Activated CD8-positive, alpha-beta memory T cell treated with anti-CD3 and anti-CD28 coated beads for 1 hour (primary cell): ENCODE data around the gene TRAPPC2L.
"Not testable (repeated sequence)": the region's sequence is repeated elsewhere in the genome, so short reads cannot be mapped to it uniquely, and the experiment has no call there.

ENCODE experiments used
- DNase-seq, 2 donors: peaks; one replicate each; pipeline ENCODE4 v3.0.0-alpha.2; 2020; ENCODE audit warnings: low read depth in 1 of 2; ENCODE audit errors: extremely low read depth in 1 of 2

TRAPPC2L gene

DNA sequence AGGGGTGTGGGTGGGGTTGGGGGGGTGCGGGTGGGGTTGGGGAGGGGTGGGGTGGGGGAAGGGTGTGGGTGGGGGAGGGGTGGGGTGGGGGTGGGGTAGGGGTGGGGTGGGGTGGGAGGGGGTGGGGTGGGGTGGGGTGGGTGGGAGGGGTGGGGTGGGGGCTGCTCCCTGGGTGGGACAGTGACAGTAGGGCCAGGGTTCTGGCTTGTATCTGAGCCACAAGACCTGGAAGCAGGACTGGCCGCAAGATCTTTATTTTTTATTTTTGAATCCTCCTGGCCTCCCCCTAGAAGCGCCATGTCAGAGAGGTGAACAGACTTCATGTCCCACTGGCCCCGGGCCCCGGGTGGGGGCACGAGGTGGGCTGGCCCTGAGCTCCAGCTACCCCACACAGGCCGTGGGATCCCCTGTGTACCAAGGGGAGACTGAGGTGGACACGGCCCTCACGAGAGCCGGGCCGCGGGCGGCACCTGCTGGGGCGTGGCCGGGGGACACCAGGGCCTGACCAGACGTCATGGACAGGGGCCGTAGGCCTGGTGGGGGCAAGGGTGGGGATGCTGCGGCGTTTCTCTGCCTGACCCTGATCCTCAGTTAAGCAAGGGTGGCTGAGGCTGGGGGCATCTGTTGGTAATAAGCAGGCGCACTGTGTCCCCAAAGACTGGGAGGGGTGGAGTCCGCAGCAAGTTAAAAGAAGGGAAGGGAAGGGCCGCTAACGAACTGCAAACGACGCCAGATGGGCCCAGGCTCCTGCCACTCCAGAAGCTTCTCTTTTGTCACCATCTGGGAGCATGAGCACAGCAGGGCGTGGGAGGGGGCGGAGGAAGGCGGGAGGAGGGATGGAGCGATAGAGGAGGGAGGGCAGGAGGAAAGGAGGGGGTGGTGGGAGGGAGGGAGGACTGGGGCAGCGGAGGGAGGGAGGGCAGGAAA is 31.8 kb downstream of the TRAPPC2L start:
- DNase-seq: no peak

DNA sequence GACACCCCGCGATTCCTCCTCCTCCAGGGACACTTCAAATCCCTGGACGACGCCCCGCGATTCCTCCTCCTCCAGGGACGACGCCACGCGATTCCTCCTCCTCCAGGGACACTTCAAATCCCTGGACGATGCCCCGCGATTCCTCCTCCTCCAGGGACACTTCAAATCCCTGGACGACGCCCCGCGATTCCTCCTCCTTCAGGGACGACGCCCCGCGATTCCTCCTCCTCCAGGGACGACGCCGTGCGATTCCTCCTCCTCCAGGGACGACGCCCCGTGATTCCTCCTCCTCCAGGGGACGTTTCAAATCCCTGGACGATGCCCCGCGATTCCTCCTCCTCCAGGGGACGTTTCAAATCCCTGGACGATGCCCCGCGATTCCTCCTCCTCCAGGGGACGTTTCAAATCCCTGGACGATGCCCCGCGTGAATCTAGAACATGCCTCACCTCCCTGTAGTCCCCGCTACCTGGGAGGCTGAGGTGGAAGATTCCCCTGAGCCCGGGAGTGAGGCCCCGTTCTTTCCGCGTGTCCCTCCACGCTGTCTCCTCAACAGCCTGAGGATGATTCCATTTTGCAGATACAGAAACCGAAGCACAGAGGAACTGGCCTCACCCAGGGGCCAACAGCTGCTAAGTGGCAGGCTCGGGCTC is 32.9 kb downstream of the TRAPPC2L start:
- not testable (repeated sequence) for DNase-seq

DNA sequence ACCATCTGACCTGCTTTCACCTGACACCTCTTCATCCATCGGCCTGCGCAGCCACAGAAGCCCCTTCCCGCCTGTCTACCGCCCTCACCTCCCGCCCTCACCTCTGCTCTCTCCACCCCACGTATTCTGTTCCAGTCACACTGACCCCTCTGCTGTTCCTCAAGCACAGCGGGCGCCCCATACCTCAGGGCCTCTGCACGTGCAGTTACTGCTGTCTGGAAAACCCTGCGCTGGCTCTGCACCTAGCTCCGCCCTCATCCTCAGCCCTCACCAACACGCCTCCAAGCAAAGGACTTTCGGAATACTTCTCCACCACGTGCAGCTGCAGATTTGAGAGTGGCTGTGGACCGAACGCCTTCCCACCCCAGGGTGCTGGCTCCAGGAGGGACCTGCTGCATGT is 34.2 kb downstream of the TRAPPC2L start:
- no peak for DNase-seq

DNA sequence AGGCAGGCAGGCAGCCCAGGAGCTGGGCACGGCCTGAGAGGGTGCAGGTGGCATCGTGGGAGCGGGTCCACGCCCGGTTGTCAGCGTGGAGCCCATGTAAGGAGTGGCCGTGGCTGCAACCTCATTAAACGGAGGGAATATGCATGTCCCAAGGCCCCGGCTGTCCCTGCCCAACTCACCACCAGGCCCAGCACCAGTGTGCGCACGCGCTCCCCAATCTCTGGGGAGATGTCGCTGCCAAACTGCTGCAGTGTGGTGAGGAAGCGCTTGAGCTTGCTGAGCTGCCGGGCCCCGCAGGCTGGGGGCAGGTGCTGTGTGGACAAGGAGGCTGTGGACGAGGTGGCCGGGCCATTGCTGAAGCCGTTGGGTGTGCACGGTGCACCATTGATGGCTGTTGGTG is 35.1 kb downstream of the TRAPPC2L start:
- DNase-seq: no peak

DNA sequence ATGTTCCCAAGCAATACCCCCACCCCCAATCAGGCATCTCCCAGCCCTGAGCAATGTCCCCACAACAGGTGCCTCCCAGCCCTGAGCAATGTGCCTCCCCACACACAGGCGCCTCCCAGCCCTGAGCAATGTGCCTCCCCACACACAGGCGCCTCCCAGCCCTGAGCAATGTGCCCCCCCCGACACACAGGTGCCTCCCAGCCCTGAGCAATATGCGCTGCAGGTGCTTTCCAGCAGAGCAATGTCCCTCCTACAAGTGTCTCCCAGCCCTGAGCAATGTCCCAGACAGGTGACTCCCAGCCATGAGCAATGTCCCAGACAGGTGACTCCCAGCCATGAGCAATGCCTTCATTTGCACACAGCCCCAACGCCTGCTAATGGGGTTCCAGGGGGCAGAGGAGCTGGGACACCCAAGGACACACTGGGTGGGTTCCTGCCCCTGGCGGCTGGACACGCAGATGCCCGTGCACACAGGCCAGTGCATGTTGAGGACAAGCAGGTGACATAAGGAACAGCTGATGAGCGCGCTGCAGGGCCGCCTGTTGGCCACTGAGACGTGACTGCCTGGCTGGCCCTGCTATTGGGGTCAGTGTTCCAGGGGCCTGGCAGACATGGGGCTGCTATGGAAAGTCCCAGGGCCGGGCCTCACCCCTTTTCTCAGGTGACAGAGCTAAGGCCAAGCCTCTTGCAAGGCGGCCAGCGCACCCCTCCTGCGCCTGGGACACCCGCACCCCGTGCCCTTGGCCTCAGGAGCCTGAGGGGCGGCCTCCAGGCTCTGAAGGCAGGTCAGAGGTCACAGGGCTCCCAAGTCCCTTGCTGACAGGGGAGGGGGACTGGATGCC is 36.4 kb downstream of the TRAPPC2L start:
- no peak for DNase-seq

DNA sequence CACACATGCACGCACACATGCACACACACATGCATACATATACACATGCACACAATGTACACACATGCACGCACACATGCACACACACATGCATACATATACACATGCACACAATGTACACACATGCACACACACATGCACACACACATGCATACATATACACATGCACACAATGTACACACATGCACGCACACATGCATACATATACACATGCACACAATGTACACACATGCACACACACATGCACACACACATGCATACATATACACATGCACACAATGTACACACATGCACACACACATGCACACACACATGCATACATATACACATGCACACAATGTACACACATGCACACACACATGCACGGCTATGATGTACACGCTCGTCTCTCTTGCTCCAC is 37.3 kb downstream of the TRAPPC2L start:
- not testable (repeated sequence) for DNase-seq

DNA sequence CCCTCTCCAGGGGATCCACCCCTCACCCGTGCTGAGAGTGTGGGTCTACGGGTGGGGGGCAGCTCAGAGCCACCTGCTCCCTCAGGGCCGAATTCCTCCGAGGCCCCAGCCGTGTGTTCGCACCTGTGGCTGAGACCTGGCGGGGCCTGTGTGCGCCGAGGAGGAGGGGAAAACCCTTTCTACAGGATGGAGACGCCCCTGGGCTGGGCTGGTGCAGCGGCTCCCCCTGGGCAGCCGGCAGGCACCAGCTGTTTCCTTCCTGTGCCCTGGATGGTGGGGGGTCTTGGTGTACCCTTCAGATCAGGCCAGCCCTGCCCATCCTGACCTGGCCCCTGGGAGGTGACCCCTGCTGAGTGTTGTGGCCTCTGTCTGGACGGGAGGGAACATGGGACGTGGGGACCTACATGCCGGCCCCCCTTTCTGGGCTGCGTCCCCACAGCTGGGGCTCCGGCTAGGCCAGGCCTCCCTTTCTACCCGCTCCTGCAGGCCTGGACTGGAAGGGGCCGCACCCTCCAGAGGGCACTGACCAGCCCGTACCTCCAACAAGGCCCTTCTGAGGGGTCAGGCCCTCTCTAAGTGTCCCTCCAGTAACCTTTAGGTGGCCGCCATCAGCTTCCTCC is 37.9 kb downstream of the TRAPPC2L start:
- no peak for DNase-seq

DNA sequence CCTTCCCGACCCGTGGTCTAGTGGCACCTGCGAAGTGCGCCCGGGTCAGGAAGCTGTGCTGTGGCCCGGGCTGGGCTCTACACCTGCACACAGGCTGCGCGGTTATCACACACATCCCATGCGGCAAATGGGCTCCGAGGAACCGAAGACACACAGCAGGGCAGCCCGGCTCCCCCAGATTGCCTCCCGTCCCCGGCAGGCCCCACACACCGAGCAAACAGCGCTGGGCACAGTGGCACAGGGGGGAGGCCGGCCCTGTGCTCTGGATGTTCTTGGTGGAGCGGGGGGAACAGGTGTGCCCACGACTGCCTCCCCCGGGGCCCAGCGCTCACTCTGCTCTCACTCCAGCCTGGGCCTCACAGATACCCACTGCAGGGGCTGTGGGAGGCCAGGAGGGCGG is 38.4 kb downstream of the TRAPPC2L start:
- DNase-seq: no peak

DNA sequence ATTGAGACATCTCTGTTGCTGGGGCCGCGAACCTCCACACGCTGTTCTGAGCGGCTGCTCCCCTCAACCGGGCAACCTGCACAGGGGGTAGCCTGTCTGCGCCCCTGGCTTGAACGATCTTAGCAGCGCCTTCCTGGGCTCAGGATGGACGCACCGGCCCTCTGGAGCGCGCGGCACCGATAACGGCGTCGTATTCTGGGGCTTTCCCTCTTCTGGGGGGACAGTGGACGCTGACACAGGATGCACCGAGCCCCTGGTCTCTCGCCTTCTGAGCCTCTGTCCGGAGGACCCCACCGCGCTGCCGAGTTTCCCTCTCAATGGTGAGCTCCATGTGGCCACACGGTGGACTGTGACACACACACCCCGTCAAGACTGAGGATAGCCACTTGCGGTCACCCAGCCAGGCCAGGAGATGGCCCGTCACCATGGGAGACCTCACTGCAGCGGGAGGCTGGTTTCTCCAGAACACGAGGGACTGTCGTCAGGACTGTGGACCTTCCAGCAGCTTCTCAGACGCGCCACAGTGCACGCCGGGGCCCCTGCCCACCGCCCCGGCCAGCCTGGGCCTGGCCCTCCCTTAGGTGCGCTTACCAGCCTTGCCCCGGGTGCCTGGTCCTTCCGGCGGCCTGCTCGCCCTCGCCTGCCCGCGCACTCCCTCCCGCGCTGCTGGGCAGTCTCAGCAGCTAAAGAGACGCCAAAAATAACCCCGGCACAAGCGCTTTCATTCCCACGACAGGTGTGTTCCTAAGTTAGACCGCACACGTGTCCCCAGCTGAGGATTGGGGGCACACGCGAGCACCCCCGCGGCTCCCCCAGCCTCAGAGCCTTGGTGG is 39.5 kb downstream of the TRAPPC2L start:
- DNase-seq: no peak

DNA sequence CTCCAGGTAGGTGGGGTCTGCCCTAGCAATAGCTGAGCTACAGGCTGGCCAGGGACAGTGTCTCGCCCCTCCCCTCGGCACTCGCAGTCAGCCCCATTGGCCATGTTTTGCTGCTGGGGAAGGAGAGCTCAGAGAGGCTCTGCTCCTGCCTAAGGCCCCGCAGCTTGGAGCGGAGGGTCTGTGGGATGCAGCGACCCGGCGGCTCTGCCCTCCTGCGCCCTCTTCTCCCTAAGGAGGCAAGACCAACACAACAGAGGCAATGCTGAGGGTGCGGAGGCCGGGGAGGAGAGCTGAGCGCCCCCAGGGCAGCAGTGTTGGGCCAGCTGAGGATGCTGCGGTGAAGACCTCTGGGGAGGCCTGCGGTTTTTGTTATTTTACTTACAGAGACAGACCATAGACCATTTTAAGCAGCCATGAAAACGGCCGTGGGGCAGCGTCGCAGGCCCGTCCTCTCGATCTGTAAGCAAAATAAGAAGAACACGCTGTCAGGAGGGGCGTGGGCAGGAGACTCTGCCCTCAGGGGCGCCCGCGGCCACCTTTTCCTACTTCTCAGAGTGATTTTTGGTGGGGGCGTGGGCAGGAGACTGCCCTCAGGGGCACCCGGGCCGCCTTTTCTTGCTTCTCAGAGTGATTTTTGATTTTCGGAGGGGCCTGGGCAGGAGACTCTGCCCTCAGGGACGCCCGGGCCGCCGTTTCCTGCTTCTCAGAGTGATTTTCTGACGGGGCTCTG is 40.9 kb downstream of the TRAPPC2L start:
- no peak for DNase-seq

DNA sequence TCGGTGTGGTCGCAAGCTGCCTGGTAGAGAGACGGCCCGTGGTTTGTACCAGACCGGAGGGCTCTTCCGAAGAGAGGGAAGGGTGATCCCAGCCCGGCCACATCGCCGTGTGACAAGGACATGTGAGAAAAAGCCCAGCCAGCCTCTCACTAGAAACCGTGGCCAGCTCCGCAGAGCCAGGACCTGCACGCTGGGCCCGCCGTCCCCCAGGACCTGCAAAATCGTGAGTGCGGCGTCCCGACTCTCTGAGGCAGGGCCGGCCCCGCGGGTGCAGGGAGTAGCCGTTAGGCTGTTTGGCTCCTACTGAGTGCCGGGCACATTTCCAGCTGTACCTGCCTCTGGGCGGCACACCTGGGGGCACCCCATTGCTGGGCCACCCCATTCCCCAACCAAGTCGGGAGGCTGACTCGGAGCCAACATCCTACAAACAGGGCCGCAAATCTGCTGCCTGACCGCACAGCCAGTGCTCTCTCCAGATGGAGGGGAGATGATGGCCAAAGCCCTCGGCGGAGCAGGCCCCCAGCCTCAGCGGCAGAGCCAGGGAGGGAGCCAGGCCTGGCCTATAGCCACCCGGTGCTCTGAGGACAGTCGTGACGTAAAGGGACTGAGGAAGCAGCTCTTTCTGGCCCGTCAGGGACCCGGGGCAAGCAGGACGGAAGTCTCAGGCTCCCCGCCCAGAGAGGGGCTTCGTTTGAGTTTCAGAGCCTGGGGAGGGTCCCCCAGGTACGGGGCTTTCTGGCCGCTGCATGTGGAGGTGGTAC is 43.2 kb downstream of the TRAPPC2L start:
- DNase-seq: no peak

DNA sequence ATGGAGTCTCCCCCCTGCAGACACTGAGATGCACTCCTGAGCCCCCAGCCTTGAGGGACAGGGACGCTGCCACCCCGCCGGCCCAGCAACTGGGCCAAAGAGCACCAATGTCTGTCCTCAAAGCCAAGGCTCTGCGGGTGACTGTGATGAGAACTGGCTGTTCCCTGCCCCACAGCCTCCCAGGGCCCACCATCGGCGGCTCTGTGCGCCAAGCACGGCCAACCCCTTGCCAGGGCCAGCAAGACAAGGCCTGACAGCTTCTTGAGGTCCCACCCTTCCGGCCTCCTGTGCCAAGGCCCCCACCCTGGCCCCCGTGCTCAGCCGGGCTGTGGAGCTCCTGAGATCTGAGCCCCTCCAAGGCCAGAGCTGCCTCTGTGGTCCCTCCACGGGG is 43.7 kb downstream of the TRAPPC2L start:
- DNase-seq: no peak

DNA sequence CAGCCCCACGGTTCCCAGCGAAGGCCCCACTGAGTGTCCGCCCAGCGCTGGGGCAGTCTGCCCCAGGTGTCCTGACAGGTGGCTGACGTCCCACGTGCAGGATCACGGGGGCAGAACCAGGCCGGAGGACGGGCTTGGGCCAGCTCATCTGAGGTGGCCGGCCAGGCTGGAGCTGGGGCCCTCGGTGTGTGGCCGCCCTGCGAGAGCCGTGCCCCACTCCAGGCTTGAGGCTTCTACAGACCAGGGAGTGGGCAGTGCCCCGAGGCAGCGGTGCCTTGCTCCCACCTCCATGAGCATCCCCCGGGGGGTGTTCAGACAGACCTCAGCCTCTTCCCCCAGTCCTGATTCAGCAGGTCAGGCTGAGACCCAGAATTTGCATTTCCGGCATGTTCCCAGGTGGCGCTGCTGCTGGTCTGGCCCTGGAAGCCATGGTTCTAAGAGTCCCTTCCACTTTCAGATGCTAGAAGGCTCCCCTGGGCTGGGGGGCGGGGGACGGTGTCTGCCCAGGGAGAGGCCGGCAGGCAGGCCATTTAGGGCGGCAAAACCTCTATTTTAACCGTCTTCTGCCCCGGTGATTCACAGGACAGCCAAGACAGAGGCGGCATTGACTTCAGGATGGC is 44.9 kb downstream of the TRAPPC2L start:
- DNase-seq: no peak

DNA sequence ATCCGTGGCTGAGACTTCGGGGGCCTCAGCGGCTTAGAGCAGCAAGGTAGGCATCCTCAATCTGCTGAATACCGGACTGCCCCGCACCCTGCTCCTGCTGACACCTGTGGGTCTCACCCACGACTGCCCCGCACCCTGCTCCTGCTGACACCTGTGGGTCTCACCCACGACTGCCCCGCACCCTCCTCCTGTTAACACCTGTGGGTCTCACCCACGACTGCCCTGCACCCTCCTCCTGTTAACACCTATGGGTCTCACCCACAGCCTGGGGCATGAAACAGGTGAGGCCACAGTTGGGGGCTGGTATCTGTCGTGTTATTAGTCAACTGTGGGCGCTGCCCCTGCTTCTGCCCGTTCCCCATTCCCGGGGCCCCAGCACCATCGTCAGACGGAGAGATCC is 45.8 kb downstream of the TRAPPC2L start:
- DNase-seq: no peak

DNA sequence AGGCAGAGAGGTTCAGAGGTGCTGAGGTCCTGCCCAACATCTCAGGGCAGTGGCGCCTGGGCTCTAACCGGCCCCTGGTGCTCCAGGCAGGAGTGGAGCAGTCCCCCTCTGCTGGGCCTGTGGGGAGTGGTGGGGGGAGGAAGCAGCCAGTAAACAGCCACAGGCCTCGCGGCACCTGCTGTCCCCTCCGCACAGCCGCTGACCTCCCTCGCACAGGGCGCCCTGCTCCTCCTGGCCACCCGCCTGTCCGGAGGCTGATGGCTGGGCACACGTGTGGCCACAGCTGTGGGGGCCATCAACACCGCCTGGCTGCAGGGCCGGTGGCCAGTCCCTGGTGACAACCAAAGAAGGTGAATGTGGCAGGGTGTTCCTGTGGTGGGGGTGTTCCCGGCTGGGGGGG is 46.3 kb downstream of the TRAPPC2L start:
- no peak for DNase-seq

DNA sequence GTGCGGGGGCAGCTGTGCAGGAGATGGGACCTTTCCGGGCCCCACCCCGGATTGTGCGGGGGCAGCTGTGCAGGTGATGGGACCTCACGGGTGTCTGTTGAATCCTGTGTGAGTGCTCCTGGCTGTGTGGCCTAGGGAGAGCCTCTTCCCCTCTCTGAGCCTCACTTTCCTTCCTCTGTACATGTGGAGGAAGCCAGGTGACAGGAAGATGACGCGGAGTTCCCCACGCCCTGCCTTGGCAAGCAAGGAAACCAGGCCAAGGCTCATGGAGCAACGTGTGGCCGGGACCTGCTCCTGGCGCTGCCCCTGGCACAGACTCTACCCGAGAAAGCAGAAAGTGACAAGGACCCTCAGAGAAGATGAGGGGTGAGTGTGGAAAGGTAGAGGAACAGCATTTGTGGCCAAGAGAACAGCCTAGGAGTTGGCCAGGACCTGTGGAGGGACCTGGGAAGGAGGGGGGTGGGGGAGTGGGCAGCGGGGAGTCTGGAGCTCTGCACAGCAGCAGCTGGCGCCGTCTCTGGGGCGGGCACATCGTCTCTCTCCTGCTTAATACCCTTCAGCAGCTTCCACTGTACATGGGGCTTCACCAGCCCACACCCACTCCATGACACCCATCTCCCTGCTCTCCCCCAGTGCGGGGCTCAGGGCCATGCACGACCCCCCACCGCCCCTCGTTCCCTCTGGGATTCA is 47.9 kb downstream of the TRAPPC2L start:
- no peak for DNase-seq

DNA sequence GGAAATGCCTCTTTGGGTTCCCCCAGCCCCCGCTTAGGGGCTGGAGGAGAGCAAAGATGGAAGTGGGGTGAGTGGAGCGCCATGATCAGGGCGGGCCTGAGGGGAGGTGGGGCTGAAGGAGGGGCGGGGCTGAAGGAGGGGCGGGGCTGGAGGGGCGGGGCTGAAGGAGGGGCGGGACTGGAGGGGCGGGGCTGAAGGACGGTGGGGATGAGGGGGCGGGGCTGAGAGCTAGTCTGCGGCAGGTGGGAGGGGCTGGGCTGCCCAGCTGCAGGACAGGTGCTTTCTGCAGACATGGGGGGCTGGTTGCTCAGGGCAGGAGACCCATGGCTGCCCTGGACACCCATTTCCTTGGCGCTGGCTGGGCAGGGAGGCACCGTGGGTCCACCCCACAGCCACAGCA is 48.6 kb downstream of the TRAPPC2L start:
- DNase-seq: no peak

DNA sequence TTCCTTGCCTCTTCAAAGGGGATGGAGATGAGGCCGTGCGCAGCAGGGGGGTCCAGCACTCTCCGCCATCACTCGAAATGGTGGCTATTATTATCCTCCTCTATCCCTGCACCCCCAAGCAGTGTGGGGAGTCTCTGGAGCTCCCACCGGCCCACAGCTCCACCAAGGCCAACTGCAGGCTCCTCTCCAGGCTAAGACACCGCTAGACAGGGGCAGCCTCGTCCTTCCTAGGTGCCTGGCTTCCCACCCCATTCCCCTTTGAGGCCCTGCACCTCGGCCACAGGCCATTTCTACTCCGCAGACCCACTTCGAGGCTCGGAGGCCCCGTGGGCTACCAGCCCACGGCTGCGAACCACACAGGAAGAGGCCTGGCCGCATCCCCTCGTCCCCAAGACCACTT is 49.1 kb downstream of the TRAPPC2L start:
- DNase-seq: no peak
